ENCODE results near the gene FAM32A.

GRCh38 chr19:16207490-16208025 lies 22.3 kb downstream of the FAM32A start:
- TF ChIP-seq CTCF (IDR thresholded peaks at IDR 0.05) (no peak), POLR2A (IDR thresholded peaks at IDR 0.05) (no peak)

Measured in adrenal gland (tissue), 5 donors.